ENCODE results near the gene STC2.

DNA sequence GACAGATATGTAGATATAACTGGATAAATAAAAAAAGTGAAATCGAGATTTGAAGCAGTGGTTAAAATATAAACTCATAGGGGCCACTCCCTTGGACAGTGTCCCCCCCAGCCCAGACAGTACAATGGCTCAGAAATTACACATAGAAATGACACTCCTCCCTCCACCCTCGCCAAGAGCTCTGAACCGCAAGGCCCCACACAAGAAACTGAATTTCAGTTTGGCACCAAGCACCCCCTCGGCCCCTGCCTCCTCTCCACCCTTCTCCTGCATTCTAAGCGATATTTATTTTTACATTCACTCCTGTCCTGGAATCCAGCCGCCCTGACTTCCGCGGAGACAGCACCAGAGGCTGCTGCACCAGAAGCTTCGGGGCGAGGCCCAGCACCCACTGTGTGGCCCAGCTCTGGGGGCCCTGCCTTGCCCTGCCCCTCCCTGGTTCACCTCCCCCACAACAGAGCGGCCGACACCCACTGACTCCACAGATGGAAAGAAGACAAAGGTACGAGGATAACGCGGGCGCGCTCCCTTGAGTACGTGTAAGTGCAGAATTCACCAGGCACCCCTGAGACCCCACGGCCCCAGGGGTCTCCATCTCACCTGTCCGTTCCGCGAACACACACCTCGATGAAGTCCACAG, 11.0 kb downstream of the STC2 start:
- TF ChIP-seq, protein P1, sequence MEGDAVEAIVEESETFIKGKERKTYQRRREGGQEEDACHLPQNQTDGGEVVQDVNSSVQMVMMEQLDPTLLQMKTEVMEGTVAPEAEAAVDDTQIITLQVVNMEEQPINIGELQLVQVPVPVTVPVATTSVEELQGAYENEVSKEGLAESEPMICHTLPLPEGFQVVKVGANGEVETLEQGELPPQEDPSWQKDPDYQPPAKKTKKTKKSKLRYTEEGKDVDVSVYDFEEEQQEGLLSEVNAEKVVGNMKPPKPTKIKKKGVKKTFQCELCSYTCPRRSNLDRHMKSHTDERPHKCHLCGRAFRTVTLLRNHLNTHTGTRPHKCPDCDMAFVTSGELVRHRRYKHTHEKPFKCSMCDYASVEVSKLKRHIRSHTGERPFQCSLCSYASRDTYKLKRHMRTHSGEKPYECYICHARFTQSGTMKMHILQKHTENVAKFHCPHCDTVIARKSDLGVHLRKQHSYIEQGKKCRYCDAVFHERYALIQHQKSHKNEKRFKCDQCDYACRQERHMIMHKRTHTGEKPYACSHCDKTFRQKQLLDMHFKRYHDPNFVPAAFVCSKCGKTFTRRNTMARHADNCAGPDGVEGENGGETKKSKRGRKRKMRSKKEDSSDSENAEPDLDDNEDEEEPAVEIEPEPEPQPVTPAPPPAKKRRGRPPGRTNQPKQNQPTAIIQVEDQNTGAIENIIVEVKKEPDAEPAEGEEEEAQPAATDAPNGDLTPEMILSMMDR (conservative IDR thresholded peaks at IDR 0.05; ENCODE audit: low read depth, low read length) = no peak
- TF ChIP-seq EZH2phosphoT487 (IDR thresholded peaks at IDR 0.05; ENCODE audit: borderline replicate concordance, low read length) = no peak

Data from PC-3 (cell line).